Smooth muscle cell (in vitro differentiated cells): ENCODE data around the gene PRKCI. TPM values are rescaled to one million over a fixed set of nuclear protein-coding genes. Genes with fewer than 3 reads are reported as not detected.

Experiments
- DNase-seq: peaks from one replicate; lab custom pipeline; 2025; ENCODE audit not compliant: unreplicated experiment; lab: John Stamatoyannopoulos, UW
- H2AFZ ChIP-seq: fragments of 200-600 bp; sonication (generic); 2 replicates; pipeline ENCODE4 v1.6.0; 2016; ENCODE audit warnings: antibody characterized with exemption, low read depth, mild to moderate bottlenecking
- H3F3A ChIP-seq: fragments of 200-600 bp; sonication (generic); 2 replicates; pipeline ENCODE4 v1.6.0; 2017; ENCODE audit warnings: antibody characterized with exemption, low read depth
- H3K27ac ChIP-seq: fragments of 200-600 bp; sonication (generic); 2 replicates; pipeline ENCODE4 v1.5.1; 2016; ENCODE audit warnings: low read depth, mild to moderate bottlenecking
- H3K27me3 ChIP-seq: fragments of 200-600 bp; sonication (generic); 2 replicates; pipeline ENCODE4 v1.6.1; 2016; ENCODE audit warnings: low read depth, mild to moderate bottlenecking
- H3K36me3 ChIP-seq: fragments of 200-600 bp; sonication (generic); 2 replicates; pipeline ENCODE4 v1.5.1; 2016; ENCODE audit warnings: low read depth
- H3K4me1 ChIP-seq: fragments of 200-600 bp; sonication (generic); 2 replicates; pipeline ENCODE4 v1.5.1; 2016; ENCODE audit warnings: low read depth
- H3K4me2 ChIP-seq: fragments of 200-600 bp; sonication (generic); 2 replicates; pipeline ENCODE4 v1.6.0; 2016; ENCODE audit warnings: mild to moderate bottlenecking
- H3K4me3 ChIP-seq: fragments of 200-600 bp; sonication (generic); 2 replicates; pipeline ENCODE4 v1.5.1; 2016; ENCODE audit warnings: mild to moderate bottlenecking
- H3K79me2 ChIP-seq: fragments of 200-600 bp; sonication (generic); 2 replicates; pipeline ENCODE4 v1.6.0; 2016; ENCODE audit warnings: low read depth, mild to moderate bottlenecking
- H3K9ac ChIP-seq: fragments of 200-600 bp; sonication (generic); 2 replicates; pipeline ENCODE4 v1.6.0; 2016; ENCODE audit warnings: low read depth
- H3K9me3 ChIP-seq: fragments of 200-600 bp; sonication (generic); replicated peaks from 2 replicates; pipeline ENCODE4 v1.5.1; 2016; ENCODE audit warnings: low read depth
- H4K20me1 ChIP-seq: fragments of 200-600 bp; sonication (generic); 2 replicates; pipeline ENCODE4 v1.6.0; 2016; ENCODE audit warnings: low read depth
- CTCF ChIP-seq: fragments of 200-600 bp; sonication (generic); IDR thresholded peaks from 2 replicates; pipeline ENCODE4 v1.5.1; 2017; ENCODE audit warnings: borderline replicate concordance, mild to moderate bottlenecking, antibody characterized with exemption; ENCODE audit not compliant: insufficient read depth, poor library complexity, severe bottlenecking
- WGBS: methylation state at CpG from one replicate; pipeline ENCODE4 v1.1.7; 2016; ENCODE audit warnings: low lambda C conversion rate; 5-methylcytosine and 5-hydroxymethylcytosine counted together
- polyA plus RNA-seq: library from polyadenylated mRNA; unstranded; fragments of >200 nt; fragmentation: Nextera tagmentation; extraction: Ambion mirVana; gene quantifications from 2 replicates; pipeline ENCODE4 v1.2.1, GENCODE V29; 2016
- total RNA-seq: library from RNA; depleted of rRNA; stranded (reverse); fragments of >200 nt; gene quantifications from 2 replicates; pipeline ENCODE4 v1.2.3, GENCODE V29; 2014

The PRKCI gene
- total RNA-seq (62.6 and 82.8 TPM in 2 replicates), polyA plus RNA-seq (20.0 and 32.3 TPM in 2 replicates)

GRCh38 chr3:170221924-170222646 lies at the start of gene PRKCI:
Gene PRKCI, plus strand, starts transcription at chr3:170222424. Its CDS starts 246 bp downstream, at chr3:170222670.
- H3K9ac ChIP-seq, result peak within 1 kb of the TSS; percentile 99
- peaks cover 41% of the 10 kb centered on the region for H4K20me1 ChIP-seq
- peak within 1 kb of the TSS; percentile 94 for H2AFZ ChIP-seq
- peaks cover 25% of the 10 kb centered on the region for H3K4me1 ChIP-seq
- H3K9me3 ChIP-seq, result no peaks in the 10 kb centered on the region
- peaks cover 42% of the 10 kb centered on the region for H3K79me2 ChIP-seq
- H3K4me3 ChIP-seq, result peak within 1 kb of the TSS; percentile 94
- H3K36me3 ChIP-seq, result no peaks in the 10 kb centered on the region
- WGBS, result under 1% methylated on average over 49 of the region's 60 CpGs
- H3K27me3 ChIP-seq, result no peaks in the 10 kb centered on the region
- no peak for TF ChIP-seq CTCF
- H3F3A ChIP-seq, result no peaks in the 10 kb centered on the region
- peak within 1 kb of the TSS; percentile 98 for H3K27ac ChIP-seq
- H3K4me2 ChIP-seq, result peak within 1 kb of the TSS; percentile 88
- peak; percentile 85 for DNase-seq

GRCh38 chr3:170178651-170179050 lies 43.6 kb upstream of the PRKCI start:
- peaks cover 66% of the 10 kb centered on the region for H3K79me2 ChIP-seq
- no peak overlapping the region for H3K9ac ChIP-seq
- peaks cover 24% of the 10 kb centered on the region for H3K36me3 ChIP-seq
- peaks cover 57% of the 10 kb centered on the region for H4K20me1 ChIP-seq
- TF ChIP-seq CTCF, result no peak
- WGBS, result 95% methylated on average over 3 of the region's 3 CpGs
- no peak overlapping the region for H2AFZ ChIP-seq
- no peak overlapping the region for H3K27ac ChIP-seq
- no peaks in the 10 kb centered on the region for H3K27me3 ChIP-seq
- H3K9me3 ChIP-seq, result no peaks in the 10 kb centered on the region
- DNase-seq, result no peak
- H3K4me3 ChIP-seq, result no peak overlapping the region
- H3K4me1 ChIP-seq, result peaks cover 20% of the 10 kb centered on the region
- peak overlapping the region; percentile 98 for H3K4me2 ChIP-seq
- H3F3A ChIP-seq, result no peaks in the 10 kb centered on the region

GRCh38 chr3:170179432-170179831 lies 42.8 kb upstream of the PRKCI start:
- H3K4me3 ChIP-seq, result peak overlapping the region; percentile 78
- peaks cover 22% of the 10 kb centered on the region for H3K36me3 ChIP-seq
- no peak overlapping the region for H3K27ac ChIP-seq
- peak overlapping the region; percentile 98 for H3K4me2 ChIP-seq
- no peaks in the 10 kb centered on the region for H3F3A ChIP-seq
- H3K79me2 ChIP-seq, result peaks cover 62% of the 10 kb centered on the region
- no peak for TF ChIP-seq CTCF
- no peaks in the 10 kb centered on the region for H3K27me3 ChIP-seq
- no peak for DNase-seq
- peaks cover 20% of the 10 kb centered on the region for H3K4me1 ChIP-seq
- no peaks in the 10 kb centered on the region for H3K9me3 ChIP-seq
- no peak overlapping the region for H3K9ac ChIP-seq
- 68% methylated on average over 1 of the region's 1 CpG for WGBS
- peaks cover 50% of the 10 kb centered on the region for H4K20me1 ChIP-seq
- no peak overlapping the region for H2AFZ ChIP-seq
